Bronchial epithelial cell (primary cell): ENCODE data around the gene SDC1. TPM values are rescaled to one million over a fixed set of nuclear protein-coding genes. Genes with fewer than 3 reads are reported as not detected.
A peak's percentile ranks its signal among the peaks of the same experiment; 100 is the strongest.
"Not testable (repeated sequence)": the region's sequence is repeated elsewhere in the genome, so short reads cannot be mapped to it uniquely, and the experiment has no call there.

Experiments used
- DNase-seq: peaks from one replicate; pipeline ENCODE4 v3.0.0-alpha.2; 2010; ENCODE audit warnings: low read depth
- FAIRE-seq: peaks from 2 replicates; lab custom pipeline; 2011; peaks lifted over from hg19 to GRCh38; lab: Jason Lieb, UNC
- H3K27me3 ChIP-seq: 2 replicates; pipeline ENCODE4 v1.5.1; 2011; ENCODE audit warnings: low read length; ENCODE audit not compliant: control insufficient read depth, insufficient read depth
- H3K36me3 ChIP-seq: 2 replicates; pipeline ENCODE4 v1.5.1; 2011; ENCODE audit warnings: low read length; ENCODE audit not compliant: control insufficient read depth, insufficient read depth
- H3K4me3 ChIP-seq: 2 replicates; pipeline ENCODE4 v1.5.1; 2011; ENCODE audit warnings: mild to moderate bottlenecking, low read depth, low read length, control low read depth
- total RNA-seq: library from RNA; depleted of rRNA; stranded (reverse); fragments of >200 nt; gene quantifications from 2 replicates; pipeline ENCODE4 v1.2.1, GENCODE V29; 2014
- TF ChIP-seq, protein P1 (sequence below): IDR thresholded peaks from 2 replicates; pipeline ENCODE4 v1.5.1; 2011; ENCODE audit warnings: mild to moderate bottlenecking, moderate library complexity, low read length, control low read depth, inconsistent platforms; ENCODE audit not compliant: insufficient read depth, severe bottlenecking

Gene SDC1
- total RNA-seq, 1 donor from 2014 or later, result 1,084 TPM

DNA sequence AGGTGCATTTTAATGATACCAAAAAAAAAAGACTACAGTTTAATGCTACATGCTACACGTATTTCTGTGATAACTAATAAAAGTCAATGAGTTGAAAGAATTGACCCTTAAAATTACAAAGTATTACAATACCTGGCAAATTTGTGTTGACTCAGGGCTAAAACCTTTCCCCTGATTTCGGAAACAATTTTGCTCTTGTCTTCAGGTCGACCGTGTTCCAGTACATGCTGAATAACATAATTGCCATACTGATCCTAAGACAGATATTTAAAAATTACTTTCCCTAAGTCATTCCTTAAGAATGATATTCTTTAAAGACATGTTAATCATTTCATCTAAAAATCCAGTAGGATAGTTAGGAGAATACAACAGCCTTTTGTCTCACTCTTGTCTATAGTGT lies 29.8 kb upstream of the SDC1 start:
- TF ChIP-seq, protein P1, sequence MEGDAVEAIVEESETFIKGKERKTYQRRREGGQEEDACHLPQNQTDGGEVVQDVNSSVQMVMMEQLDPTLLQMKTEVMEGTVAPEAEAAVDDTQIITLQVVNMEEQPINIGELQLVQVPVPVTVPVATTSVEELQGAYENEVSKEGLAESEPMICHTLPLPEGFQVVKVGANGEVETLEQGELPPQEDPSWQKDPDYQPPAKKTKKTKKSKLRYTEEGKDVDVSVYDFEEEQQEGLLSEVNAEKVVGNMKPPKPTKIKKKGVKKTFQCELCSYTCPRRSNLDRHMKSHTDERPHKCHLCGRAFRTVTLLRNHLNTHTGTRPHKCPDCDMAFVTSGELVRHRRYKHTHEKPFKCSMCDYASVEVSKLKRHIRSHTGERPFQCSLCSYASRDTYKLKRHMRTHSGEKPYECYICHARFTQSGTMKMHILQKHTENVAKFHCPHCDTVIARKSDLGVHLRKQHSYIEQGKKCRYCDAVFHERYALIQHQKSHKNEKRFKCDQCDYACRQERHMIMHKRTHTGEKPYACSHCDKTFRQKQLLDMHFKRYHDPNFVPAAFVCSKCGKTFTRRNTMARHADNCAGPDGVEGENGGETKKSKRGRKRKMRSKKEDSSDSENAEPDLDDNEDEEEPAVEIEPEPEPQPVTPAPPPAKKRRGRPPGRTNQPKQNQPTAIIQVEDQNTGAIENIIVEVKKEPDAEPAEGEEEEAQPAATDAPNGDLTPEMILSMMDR, result no peak
- Histone ChIP-seq H3K4me3 (no peak overlapping the region), H3K36me3 (peaks cover 9% of the 10 kb centered on the region), H3K27me3 (no peaks in the 10 kb centered on the region)
- DNase-seq (no peak), FAIRE-seq (no peak)

DNA sequence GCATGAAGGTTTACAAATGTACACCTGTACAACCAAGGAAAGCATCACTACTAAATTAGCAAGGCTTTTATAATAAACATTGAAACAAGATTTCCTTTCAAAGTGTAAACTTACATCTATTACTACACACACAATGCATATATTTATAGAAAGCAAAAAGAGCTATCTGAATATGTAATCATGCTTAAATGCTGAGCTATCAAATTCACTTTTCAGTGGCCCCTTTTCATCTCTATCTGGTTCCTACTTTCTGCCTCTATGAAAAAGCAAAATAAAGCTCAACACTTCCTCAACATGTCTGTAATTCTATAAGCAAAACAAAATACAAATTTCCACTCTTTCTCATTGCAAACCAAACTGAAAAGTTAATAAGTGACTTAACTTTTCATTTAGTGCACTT lies 25.5 kb upstream of the SDC1 start:
- Histone ChIP-seq H3K4me3 (no peak overlapping the region), H3K27me3 (no peaks in the 10 kb centered on the region), H3K36me3 (peaks cover 7% of the 10 kb centered on the region)
- DNase-seq (no peak), FAIRE-seq (no peak)
- TF ChIP-seq, protein P1, result no peak

DNA sequence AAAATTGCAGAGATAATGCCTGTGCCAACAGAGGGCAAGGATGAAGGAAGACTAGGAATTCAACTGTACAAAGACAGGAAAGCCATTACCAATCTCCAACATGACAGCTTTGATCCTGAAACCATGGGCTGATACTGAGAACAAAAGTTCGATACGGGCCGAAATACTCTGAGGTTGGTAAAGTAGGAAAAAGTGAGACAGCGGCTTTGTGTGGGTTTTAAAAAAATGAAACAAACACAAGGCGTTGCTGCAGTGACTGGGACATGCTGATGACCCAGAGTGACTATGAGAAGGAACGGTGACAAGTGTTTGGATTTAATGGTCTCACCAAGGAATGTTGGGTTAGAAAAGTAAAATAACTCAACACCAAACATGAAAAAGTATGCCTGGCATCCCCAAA lies 24.2 kb upstream of the SDC1 start:
- no peak for FAIRE-seq
- Histone ChIP-seq H3K27me3 (no peaks in the 10 kb centered on the region), H3K36me3 (peaks cover 5% of the 10 kb centered on the region)

DNA sequence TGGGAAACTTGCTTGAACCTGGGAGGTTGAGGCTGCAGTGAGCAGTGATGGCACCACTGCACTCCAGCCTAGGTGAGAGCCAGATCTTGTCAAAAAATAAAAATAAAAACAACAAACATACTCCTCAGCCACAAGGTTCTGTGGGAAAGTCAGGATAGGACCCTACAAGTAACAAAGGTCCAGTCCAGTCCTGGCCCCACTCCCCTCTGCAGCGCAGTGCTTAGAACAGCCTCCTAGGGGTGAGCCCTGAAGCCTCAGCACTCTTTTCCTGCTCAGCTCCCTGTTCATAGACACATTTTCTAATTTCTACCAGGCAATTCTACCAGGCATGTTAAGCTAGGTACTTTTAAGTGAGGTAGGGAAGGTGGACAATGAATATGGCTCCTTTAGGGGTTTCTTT lies 22.2 kb upstream of the SDC1 start:
- TF ChIP-seq, protein P1, result no peak
- no peak for FAIRE-seq
- Histone ChIP-seq H3K4me3 (no peak overlapping the region), H3K27me3 (no peaks in the 10 kb centered on the region), H3K36me3 (no peaks in the 10 kb centered on the region)
- DNase-seq, result no peak

More for the DNA sequence above, 24.2 kb upstream of the SDC1 start:
- DNase-seq, result no peak
- TF ChIP-seq, protein P1, result no peak
- no peak overlapping the region for H3K4me3 ChIP-seq

DNA sequence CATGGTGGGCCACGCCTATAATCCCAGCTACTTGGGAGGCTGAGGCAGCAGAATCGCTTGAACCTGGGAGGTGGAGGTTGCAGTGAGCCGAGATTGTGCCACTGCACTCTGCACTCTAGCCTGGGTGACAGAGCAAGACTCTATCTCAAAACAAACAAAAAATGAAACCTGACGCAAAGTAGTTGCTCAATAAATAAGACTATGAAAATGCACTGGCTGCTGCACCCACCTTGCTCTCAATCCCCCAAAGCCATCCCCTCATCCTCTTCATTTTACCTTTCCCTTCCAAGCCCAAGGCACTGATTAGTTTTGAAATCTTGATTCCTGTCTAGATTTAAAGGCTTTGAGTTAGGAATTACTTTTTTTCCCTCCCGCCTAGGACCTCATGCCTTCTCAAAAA lies 18.7 kb upstream of the SDC1 start:
- H3K27me3 ChIP-seq, DNase-seq, FAIRE-seq, H3K4me3 ChIP-seq, H3K36me3 ChIP-seq: not testable (repeated sequence)

DNA sequence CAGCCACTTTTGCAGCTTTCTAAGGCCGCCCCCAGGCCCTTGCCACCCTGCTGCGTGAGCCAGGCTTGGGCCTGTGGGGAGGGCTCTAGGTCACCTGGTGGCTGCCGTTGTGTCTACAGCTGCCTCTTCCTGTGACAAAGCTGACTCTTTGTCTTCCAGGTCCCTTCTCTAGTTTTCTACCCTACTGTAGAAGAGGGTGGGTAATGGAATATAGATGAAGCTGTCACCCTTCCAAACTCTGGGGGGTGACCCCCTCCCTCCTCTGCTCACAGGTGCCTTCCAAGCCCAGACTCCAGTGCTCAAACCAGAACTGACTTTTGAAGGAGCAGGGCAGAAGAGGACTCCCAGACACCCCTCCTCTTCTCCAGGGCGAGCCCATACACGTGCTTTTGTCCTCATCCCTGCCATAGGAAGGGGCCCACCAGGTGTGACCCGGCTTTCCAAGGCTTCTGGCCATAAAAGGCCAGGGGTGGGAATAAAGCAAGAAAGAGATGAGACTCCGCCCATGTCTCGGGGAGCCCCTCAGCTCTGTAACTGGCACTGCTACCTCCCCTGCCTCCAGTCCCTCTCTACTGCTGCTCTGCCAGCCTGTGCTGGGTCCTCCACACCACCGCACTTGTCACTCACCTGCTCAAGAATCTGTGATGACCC lies 17.9 kb upstream of the SDC1 start:
- Histone ChIP-seq H3K27me3 (no peaks in the 10 kb centered on the region), H3K4me3 (no peak overlapping the region), H3K36me3 (no peaks in the 10 kb centered on the region)
- FAIRE-seq (no peak), DNase-seq (no peak)
- TF ChIP-seq, protein P1, result peak; percentile 13
